Medulla oblongata (tissue), 1 donor: ENCODE results near the gene NLRP1.

Source experiments
- DNase-seq: peaks from one replicate; pipeline ENCODE4 v3.0.0-alpha.2; 2015; ENCODE audit errors: extremely low spot score

NLRP1 gene

GRCh38 chr17:5478992-5479391 lies 105.3 kb downstream of the NLRP1 start:
- no peak for DNase-seq

DNA sequence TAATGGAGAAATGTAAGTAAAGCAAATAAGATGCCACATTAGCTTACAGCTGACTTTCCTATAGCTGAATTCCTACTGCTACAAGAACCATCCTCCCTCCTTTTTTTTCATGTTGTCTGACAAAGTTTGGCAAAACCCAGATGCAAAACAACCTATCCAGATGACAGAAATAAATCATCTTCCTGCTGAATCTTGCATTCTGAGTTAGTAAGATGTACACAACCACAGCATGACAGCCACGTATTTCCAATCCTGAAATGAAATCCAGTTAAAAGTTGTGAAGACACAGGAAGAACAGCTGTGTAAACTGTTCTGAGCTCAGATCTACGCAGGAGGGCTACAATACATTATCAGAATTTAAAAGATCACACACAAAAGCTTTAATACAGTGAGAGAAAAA lies 110.4 kb downstream of the NLRP1 start:
- DNase-seq, result no peak

DNA sequence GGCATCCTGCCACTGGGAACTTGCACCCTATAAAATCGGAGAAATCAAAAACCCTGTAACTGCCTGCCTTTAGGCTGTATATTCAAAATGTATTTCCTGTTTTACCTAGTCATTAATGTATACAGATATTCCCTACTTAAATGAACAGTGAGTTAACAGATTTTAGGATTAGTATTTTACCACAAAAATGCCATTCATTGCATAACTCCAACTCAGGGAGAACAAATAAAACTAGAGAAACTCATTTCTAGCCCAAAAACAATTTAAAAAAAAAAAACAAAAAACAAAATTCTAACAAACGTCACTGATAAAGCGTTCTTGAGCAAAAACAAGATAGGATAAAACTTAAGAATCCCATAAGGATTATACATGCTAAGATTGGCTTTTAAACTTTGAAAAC lies 111.8 kb downstream of the NLRP1 start:
- no peak for DNase-seq

GRCh38 chr17:5468075-5468473 lies 116.2 kb downstream of the NLRP1 start:
- DNase-seq, result no peak

DNA sequence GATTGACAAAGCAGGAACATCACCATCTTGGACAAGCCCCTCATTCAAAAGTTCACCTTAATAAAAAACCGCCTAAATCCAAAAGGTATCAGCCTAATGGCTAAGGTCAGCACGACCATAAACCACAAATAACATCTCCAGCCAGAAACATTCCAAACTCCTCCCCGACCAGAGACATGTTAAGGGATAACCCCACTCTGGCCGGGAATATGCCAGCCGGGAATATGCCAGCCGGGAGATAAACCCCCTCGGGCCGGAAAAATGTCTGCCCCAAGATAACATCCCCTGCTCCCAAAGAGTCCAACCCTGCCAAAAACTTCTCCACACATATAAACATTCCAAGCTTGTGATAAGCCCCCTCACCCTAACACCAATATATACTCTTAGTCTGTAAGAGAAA lies 116.9 kb downstream of the NLRP1 start:
- no peak for DNase-seq

DNA sequence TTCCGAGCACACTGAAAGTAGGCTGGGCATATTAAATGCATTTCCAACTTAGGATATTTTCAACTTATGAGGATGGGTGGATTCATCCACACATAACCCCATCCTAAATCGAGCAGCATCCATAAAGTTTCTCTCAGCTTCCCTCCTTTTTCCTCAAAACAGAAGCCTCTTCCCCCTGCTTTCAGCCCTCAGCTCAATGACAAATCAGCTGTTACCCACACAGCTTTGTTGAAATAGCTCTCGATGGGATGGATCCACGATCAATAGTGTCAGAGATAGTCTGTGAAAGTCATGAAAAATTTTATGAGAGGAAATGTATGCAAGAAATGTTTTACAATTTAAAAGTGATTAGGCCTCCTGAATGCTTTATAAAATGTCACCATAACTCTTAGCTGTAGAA lies 118.0 kb downstream of the NLRP1 start:
- DNase-seq, result no peak

GRCh38 chr17:5464717-5465507 lies 119.4 kb downstream of the NLRP1 start:
- no peak for DNase-seq
